ACC112 (cell line): ENCODE results near the gene EGLN3.

Source experiments
- H2AFZ ChIP-seq: fragments of 200-600 bp; sonication (generic); one replicate; pipeline ENCODE4 v1.6.0; 2017; ENCODE audit warnings: antibody characterized with exemption, low read length; ENCODE audit not compliant: unreplicated experiment
- H3K27ac ChIP-seq: fragments of 200-600 bp; sonication (generic); 2 replicates; pipeline ENCODE4 v1.5.1; 2014; ENCODE audit warnings: low read depth, mild to moderate bottlenecking, antibody characterized with exemption, low read length, moderate library complexity
- H3K27me3 ChIP-seq: fragments of 200-600 bp; sonication (generic); 2 replicates; pipeline ENCODE4 v1.6.1; 2014; ENCODE audit warnings: mild to moderate bottlenecking, antibody characterized with exemption, low read length, moderate library complexity, mixed read lengths; ENCODE audit not compliant: insufficient read depth
- H3K36me3 ChIP-seq: fragments of 200-600 bp; sonication (generic); 2 replicates; pipeline ENCODE4 v1.6.1; 2016; ENCODE audit warnings: mild to moderate bottlenecking, antibody characterized with exemption, low read length, moderate library complexity, mixed read lengths; ENCODE audit not compliant: insufficient read depth
- H3K4me1 ChIP-seq: fragments of 200-600 bp; sonication (generic); one replicate; pipeline ENCODE4 v1.6.1; 2016; ENCODE audit warnings: low read length, mixed read lengths; ENCODE audit not compliant: insufficient read depth, unreplicated experiment, control insufficient read depth
- H3K4me3 ChIP-seq: fragments of 200-600 bp; sonication (generic); 2 replicates; pipeline ENCODE4 v1.5.1; 2014; ENCODE audit warnings: mild to moderate bottlenecking, low read depth, low read length
- H3K79me2 ChIP-seq: fragments of 200-600 bp; sonication (generic); one replicate; pipeline ENCODE4 v1.6.0; 2016; ENCODE audit warnings: low read length; ENCODE audit not compliant: control insufficient read depth, unreplicated experiment, insufficient read depth

The EGLN3 gene

GRCh38 chr14:33911046-33911445, 39.8 kb downstream of the EGLN3 start:
- Histone ChIP-seq H2AFZ (no peak overlapping the region), H3K27ac (no peak overlapping the region), H3K4me1 (peaks cover 4% of the 10 kb centered on the region), H3K27me3 (peaks cover 34% of the 10 kb centered on the region), H3K4me3 (no peak overlapping the region), H3K79me2 (no peaks in the 10 kb centered on the region), H3K36me3 (no peaks in the 10 kb centered on the region)

- Histone ChIP-seq H3K4me3 (no peak overlapping the region), H3K36me3 (no peaks in the 10 kb centered on the region), H3K27me3 (peaks cover 38% of the 10 kb centered on the region), H3K79me2 (no peaks in the 10 kb centered on the region), H3K27ac (no peak overlapping the region), H3K4me1 (peaks cover 4% of the 10 kb centered on the region), H2AFZ (no peak overlapping the region)
Observed at GRCh38 chr14:33910435-33910834, 40.4 kb downstream of the EGLN3 start.

GRCh38 chr14:33909380-33910084, 41.3 kb downstream of the EGLN3 start:
- H3K4me3 ChIP-seq = no peak overlapping the region
- H3K27ac ChIP-seq = no peak overlapping the region
- peaks cover 47% of the 10 kb centered on the region for H3K27me3 ChIP-seq

GRCh38 chr14:33908540-33909223, 42.2 kb downstream of the EGLN3 start:
- H2AFZ ChIP-seq = no peak overlapping the region
- H3K27ac ChIP-seq = no peak overlapping the region
- peaks cover 56% of the 10 kb centered on the region for H3K27me3 ChIP-seq
- H3K4me1 ChIP-seq = no peaks in the 10 kb centered on the region
- no peak overlapping the region for H3K4me3 ChIP-seq
- no peaks in the 10 kb centered on the region for H3K36me3 ChIP-seq
- H3K79me2 ChIP-seq = no peaks in the 10 kb centered on the region

More at GRCh38 chr14:33909380-33910084, 41.3 kb downstream of the EGLN3 start:
- Histone ChIP-seq H3K36me3 (no peaks in the 10 kb centered on the region), H3K4me1 (no peaks in the 10 kb centered on the region), H2AFZ (no peak overlapping the region), H3K79me2 (no peaks in the 10 kb centered on the region)

- H3K27ac ChIP-seq = no peak overlapping the region
Observed at GRCh38 chr14:33906968-33907367, 43.9 kb downstream of the EGLN3 start.

GRCh38 chr14:33904609-33905008, 46.3 kb downstream of the EGLN3 start:
- Histone ChIP-seq H3K4me1 (no peaks in the 10 kb centered on the region), H3K79me2 (no peaks in the 10 kb centered on the region), H3K27ac (no peak overlapping the region), H3K27me3 (peaks cover 70% of the 10 kb centered on the region), H3K36me3 (no peaks in the 10 kb centered on the region), H3K4me3 (no peak overlapping the region), H2AFZ (no peak overlapping the region)

More at GRCh38 chr14:33906968-33907367, 43.9 kb downstream of the EGLN3 start:
- H3K4me3 ChIP-seq = no peak overlapping the region
- H3K36me3 ChIP-seq = no peaks in the 10 kb centered on the region
- H3K79me2 ChIP-seq = no peaks in the 10 kb centered on the region
- H3K4me1 ChIP-seq = no peaks in the 10 kb centered on the region
- no peak overlapping the region for H2AFZ ChIP-seq
- H3K27me3 ChIP-seq = peaks cover 71% of the 10 kb centered on the region

GRCh38 chr14:33903369-33903768, 47.5 kb downstream of the EGLN3 start:
- peaks cover 69% of the 10 kb centered on the region for H3K27me3 ChIP-seq
- no peaks in the 10 kb centered on the region for H3K4me1 ChIP-seq
- no peaks in the 10 kb centered on the region for H3K36me3 ChIP-seq
- no peak overlapping the region for H3K4me3 ChIP-seq
- no peaks in the 10 kb centered on the region for H3K79me2 ChIP-seq
- H2AFZ ChIP-seq = no peak overlapping the region
- no peak overlapping the region for H3K27ac ChIP-seq

- Histone ChIP-seq H3K4me1 (no peaks in the 10 kb centered on the region), H2AFZ (no peak overlapping the region), H3K27me3 (peaks cover 72% of the 10 kb centered on the region), H3K4me3 (no peak overlapping the region), H3K79me2 (no peaks in the 10 kb centered on the region), H3K27ac (no peak overlapping the region), H3K36me3 (no peaks in the 10 kb centered on the region)
Observed at GRCh38 chr14:33902363-33902762, 48.5 kb downstream of the EGLN3 start.

- Histone ChIP-seq H3K27ac (no peak overlapping the region), H3K36me3 (no peaks in the 10 kb centered on the region), H2AFZ (no peak overlapping the region), H3K79me2 (no peaks in the 10 kb centered on the region), H3K27me3 (peaks cover 73% of the 10 kb centered on the region), H3K4me3 (no peak overlapping the region), H3K4me1 (no peaks in the 10 kb centered on the region)
Observed at GRCh38 chr14:33901426-33902155, 49.3 kb downstream of the EGLN3 start.

- H3K79me2 ChIP-seq = no peaks in the 10 kb centered on the region
- H3K4me1 ChIP-seq = no peaks in the 10 kb centered on the region
- no peaks in the 10 kb centered on the region for H3K36me3 ChIP-seq
- H3K27ac ChIP-seq = no peak overlapping the region
- no peak overlapping the region for H2AFZ ChIP-seq
- peaks cover 73% of the 10 kb centered on the region for H3K27me3 ChIP-seq
- no peak overlapping the region for H3K4me3 ChIP-seq
Observed at GRCh38 chr14:33900706-33901105, 50.2 kb downstream of the EGLN3 start.
